ENCODE results near the gene FYCO1.

FYCO1 gene

GRCh38 chr3:45887285-45887684 lies 108.3 kb downstream of the FYCO1 start:
- intact Hi-C loops (cut with DNase I; ENCODE audit: low total_unique reads), result no loop called here
- no peaks in the 10 kb centered on the region for H3K4me1 ChIP-seq
- no peak overlapping the region for H3K4me3 ChIP-seq
- no peaks in the 10 kb centered on the region for H3K9me3 ChIP-seq
- H3K36me3 ChIP-seq, result no peaks in the 10 kb centered on the region
- TF ChIP-seq, protein P1, sequence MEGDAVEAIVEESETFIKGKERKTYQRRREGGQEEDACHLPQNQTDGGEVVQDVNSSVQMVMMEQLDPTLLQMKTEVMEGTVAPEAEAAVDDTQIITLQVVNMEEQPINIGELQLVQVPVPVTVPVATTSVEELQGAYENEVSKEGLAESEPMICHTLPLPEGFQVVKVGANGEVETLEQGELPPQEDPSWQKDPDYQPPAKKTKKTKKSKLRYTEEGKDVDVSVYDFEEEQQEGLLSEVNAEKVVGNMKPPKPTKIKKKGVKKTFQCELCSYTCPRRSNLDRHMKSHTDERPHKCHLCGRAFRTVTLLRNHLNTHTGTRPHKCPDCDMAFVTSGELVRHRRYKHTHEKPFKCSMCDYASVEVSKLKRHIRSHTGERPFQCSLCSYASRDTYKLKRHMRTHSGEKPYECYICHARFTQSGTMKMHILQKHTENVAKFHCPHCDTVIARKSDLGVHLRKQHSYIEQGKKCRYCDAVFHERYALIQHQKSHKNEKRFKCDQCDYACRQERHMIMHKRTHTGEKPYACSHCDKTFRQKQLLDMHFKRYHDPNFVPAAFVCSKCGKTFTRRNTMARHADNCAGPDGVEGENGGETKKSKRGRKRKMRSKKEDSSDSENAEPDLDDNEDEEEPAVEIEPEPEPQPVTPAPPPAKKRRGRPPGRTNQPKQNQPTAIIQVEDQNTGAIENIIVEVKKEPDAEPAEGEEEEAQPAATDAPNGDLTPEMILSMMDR (IDR thresholded peaks at IDR 0.05), result no peak
- H3K27me3 ChIP-seq, result no peaks in the 10 kb centered on the region
- H3K27ac ChIP-seq, result no peak overlapping the region
- no peak for DNase-seq

GRCh38 chr3:45885979-45886705 lies 109.5 kb downstream of the FYCO1 start, which contains the start of gene CCR9:
TSS of gene CCR9 (plus strand) at chr3:45886543. CDS start at chr3:45894934, 8,391 bp downstream.
- DNase-seq, result no peak
- no peaks in the 10 kb centered on the region for H3K36me3 ChIP-seq
- no peak within 1 kb of the TSS for H3K4me3 ChIP-seq
- no peaks in the 10 kb centered on the region for H3K27me3 ChIP-seq
- intact Hi-C loops (cut with DNase I; ENCODE audit: low total_unique reads), result no loop called here
- H3K9me3 ChIP-seq, result no peaks in the 10 kb centered on the region
- TF ChIP-seq, protein P1 (IDR thresholded peaks at IDR 0.05), result no peak
- H3K4me1 ChIP-seq, result no peaks in the 10 kb centered on the region
- H3K27ac ChIP-seq, result no peak within 1 kb of the TSS

- no peak for DNase-seq
- H3K4me3 ChIP-seq, result no peak overlapping the region
- H3K36me3 ChIP-seq, result no peaks in the 10 kb centered on the region
- H3K9me3 ChIP-seq, result no peaks in the 10 kb centered on the region
- no peaks in the 10 kb centered on the region for H3K4me1 ChIP-seq
- TF ChIP-seq, protein P1 (IDR thresholded peaks at IDR 0.05), result no peak
- no peak overlapping the region for H3K27ac ChIP-seq
- H3K27me3 ChIP-seq, result no peaks in the 10 kb centered on the region
- intact Hi-C loops (cut with DNase I; ENCODE audit: low total_unique reads), result no loop called here
These were observed 111.0 kb downstream of the FYCO1 start for GRCh38 chr3:45884368-45885201.

GRCh38 chr3:45881078-45882022 lies 114.3 kb downstream of the FYCO1 start:
- Histone ChIP-seq H3K4me3 (no peak overlapping the region), H3K36me3 (no peaks in the 10 kb centered on the region), H3K27me3 (no peaks in the 10 kb centered on the region), H3K4me1 (no peaks in the 10 kb centered on the region), H3K27ac (no peak overlapping the region), H3K9me3 (no peaks in the 10 kb centered on the region)
- TF ChIP-seq, protein P1 (IDR thresholded peaks at IDR 0.05), result no peak
- intact Hi-C loops (cut with DNase I; ENCODE audit: low total_unique reads), result no loop called here
- DNase-seq, result no peak

DNA sequence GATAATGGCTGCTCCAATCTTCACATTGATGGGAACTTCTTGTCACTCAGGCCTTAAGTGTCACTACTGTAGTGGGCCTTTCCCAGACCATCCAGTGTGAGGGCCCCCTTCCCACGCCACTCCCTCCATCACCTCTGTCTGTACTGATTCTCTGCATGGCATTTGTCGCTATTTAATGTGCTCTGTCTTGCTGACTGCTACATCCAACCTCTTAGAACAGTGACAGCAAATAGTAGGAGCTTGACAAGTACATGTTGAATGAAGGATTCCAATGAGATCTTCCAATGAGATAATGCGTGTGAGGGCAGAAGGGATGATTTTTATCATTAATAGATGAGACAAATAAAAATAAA lies 114.9 kb downstream of the FYCO1 start:
- Histone ChIP-seq H3K4me3 (no peak overlapping the region), H3K27ac (no peak overlapping the region), H3K36me3 (no peaks in the 10 kb centered on the region), H3K27me3 (no peaks in the 10 kb centered on the region), H3K4me1 (no peaks in the 10 kb centered on the region), H3K9me3 (no peaks in the 10 kb centered on the region)
- TF ChIP-seq, protein P1 (IDR thresholded peaks at IDR 0.05), result no peak
- intact Hi-C loops (cut with DNase I; ENCODE audit: low total_unique reads), result no loop called here
- DNase-seq, result no peak

All from tibial artery (tissue), 4 donors.